Nasal cavity respiratory epithelium epithelial cell of viscerocranial mucosa (primary cell): ENCODE data around the gene IFT43. TPM values are rescaled to one million over a fixed set of nuclear protein-coding genes. Genes with fewer than 3 reads are reported as not detected.

Source experiments
- total RNA-seq: library from RNA; depleted of rRNA; stranded (reverse); fragments of >200 nt; gene quantifications from 2 replicates; pipeline ENCODE4 v1.2.3, GENCODE V29; 2014

The IFT43 gene
- 21.9 and 26.7 TPM in 2 replicates for total RNA-seq

GRCh38 chr14:75985618-75986438 lies at the start of gene IFT43:
Gene IFT43, plus strand, starts transcription at chr14:75985763. Its CDS starts 24 bp downstream, at chr14:75985787.

GRCh38 chr14:75981426-75982265 lies 3.9 kb upstream of the IFT43 start, which contains the start of gene TGFB3:
Gene TGFB3, minus strand, starts transcription at chr14:75981995. Its CDS starts 1,102 bp downstream, at chr14:75980893.

Other genes with a start within 250 kb of the IFT43 start
- 0.34 and 3.2 TPM in 2 replicates for gene TGFB3, start 3.8 kb upstream of the IFT43 start, total RNA-seq
- gene GPATCH2L, start 166.2 kb downstream of the IFT43 start, total RNA-seq = 44.1 and 70.8 TPM in 2 replicates